ENCODE measurements around the gene GABRD.

GABRD gene

GRCh38 chr1:2053784-2054376 is 34.7 kb downstream of the GABRD start:
- no peak for DNase-seq (ENCODE audit: low read depth)

DNA sequence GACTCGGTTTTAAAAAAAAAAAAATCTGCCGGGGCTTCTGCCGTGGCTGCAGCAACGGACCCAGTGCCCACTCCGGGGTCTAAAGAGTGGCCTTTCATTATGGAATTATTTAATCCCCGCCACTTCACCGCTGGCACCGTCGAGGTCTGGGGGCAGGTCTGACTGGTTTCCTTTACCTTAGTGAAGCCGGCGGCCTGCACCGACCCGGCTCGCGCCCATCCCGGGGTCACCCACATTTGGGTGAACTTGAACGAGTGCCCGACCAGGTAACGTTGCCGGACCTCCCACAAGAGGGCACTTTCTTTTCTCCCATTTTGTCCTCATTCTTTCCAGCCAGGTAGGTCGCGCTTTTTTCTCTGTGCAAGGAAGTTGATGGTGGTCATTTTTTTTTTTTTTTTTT is 35.4 kb downstream of the GABRD start:
- no peak for DNase-seq (ENCODE audit: low read depth)

DNA sequence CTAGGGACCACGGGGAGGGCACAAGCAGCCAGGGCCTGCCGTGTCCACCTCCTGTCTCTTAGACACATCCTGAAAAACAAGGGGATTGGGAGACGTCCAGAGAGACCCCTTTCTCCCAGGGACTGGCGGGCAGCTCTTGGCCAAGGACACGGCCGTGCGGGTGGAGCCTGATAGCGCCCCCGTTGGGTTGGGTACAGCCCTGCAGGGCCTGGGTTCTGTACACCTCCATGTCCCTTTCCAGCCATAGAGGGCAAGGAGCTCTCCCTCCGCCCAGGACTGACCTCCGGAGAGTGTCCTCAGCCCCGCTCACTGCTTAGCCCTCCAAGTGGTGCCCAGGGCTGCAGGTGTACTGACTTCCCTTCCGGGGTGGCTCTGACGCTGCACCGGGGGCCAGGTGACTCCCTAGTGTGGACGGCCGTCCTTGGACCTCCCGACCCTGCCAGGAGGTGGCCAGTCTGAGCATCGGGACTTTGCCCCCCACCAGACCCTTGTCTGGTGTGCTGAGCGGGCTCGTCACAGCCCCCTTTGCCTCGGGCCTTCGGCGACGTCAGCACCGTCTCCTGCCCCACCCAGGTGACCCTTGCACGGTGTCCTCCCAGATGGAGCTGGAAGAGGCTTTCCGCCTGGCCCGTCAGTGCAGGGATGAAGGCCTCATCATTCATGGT is 36.9 kb downstream of the GABRD start:
- no peak for DNase-seq (ENCODE audit: low read depth)

- DNase-seq (ENCODE audit: low read depth): no peak
Measured at GRCh38 chr1:2056955-2057590, 37.9 kb downstream of the GABRD start.

DNA sequence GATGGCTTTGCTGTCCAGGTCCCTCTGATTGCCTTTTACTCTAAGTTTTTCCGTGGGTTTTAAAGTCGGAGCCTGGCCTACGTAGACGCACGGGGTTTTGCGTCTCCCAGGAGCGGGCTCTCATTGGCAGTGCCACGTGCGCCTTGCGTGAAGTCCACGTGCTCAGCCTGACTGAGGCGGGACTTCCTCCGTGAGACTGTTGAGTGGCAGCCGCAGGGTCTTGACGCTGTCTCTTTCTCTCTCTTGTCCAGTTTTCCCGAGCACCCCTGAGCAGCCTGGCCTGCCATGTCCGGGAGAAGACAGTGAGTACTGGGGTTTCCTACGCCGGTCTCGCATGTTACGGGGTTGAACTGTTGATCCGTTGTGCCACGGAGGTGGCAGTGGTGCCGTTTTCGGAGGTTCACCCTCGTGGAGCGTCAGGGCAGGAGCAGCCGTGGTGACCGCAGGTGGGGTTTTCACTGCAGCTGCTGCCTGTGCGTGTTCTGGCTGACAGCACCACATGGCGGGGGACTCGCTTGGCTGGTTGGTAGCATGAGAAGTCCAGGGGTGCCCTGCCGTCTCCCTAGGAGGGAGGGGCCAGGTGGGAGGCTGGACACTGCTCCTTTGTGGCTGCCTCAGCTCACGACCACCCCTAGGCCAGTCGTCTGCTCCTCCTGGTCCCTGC is 40.3 kb downstream of the GABRD start:
- DNase-seq (ENCODE audit: low read depth): no peak

- DNase-seq (ENCODE audit: low read depth): no peak
Measured at GRCh38 chr1:2060072-2060471, 40.9 kb downstream of the GABRD start.

GRCh38 chr1:2060535-2060934 is 41.4 kb downstream of the GABRD start:
- DNase-seq (ENCODE audit: low read depth): no peak

DNA sequence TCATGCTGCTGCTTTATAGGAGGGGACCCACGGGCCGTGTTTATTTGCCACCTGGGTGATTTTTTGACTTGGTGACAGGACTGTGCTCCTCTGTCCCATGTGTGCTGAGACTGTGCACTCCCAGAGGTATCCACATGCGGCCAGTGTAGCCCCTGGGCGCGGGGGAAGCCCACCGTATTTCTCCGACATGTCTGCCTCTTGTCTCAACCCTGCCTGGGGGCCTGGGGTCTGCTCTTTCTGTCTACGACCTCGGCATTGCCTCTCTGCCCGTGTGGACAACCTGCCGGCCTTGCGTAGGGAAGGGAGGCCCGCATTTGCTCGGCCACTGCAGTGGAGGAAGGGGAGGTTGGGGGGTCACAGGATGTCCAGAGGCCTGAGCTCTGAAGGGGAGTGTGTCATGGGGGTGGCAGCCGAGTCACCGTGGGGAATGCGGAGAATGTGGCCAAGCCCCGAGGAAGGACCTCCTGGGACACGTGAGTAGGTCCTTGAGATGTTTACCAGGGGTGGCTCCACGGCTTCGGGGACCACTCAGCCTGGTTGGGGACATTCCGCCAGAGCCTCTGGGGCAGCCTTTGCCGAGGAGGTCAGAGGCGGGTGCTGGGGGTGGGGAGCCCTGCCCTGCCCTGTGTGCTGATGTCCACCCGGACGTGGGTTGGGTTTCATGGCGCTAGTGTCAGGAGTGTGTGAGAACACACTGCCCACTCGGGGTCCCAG is 42.1 kb downstream of the GABRD start:
- no peak for DNase-seq (ENCODE audit: low read depth)

DNA sequence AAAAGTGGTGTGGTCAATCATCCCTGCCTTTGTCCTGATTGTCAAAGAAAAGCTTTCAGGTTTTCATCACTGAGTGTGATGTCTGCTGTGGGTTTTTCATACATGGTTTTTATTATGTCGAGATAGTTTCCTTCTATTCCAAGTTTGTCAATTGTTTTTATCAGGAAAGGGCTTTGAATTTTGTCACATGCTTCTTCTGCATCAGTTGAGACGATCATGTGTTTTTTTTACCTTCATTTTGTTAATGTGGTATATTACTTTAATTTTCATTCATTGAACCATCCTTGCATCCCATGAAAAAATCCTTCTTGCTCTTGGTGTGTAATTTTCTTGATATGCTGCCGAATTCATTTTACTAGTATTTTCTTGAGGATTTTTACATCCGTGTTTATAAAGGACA is 46.6 kb downstream of the GABRD start:
- DNase-seq (ENCODE audit: low read depth): no peak

DNA sequence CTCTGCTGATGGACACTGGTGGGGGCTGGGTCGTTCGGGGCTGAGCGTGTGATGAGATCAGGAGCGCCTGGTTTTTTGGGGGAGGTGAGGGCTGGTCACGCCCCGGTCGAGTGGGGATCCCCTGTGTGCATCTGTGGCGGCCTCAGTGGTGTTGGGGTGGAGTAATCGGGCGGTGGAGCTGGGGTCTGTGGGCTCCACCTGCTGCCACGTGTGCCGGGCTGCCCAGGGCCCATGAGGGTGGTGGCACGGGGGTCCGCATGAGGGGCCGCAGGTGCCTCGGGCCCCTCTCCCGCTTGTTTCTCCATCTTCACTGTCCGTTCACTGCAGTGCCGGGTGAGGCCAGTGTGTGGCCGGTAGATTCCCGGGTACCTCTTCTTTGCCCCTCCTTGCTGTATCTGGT is 48.2 kb downstream of the GABRD start:
- no peak for DNase-seq (ENCODE audit: low read depth)

- no peak for DNase-seq (ENCODE audit: low read depth)
Measured at GRCh38 chr1:2067981-2068380, 48.8 kb downstream of the GABRD start.

DNA sequence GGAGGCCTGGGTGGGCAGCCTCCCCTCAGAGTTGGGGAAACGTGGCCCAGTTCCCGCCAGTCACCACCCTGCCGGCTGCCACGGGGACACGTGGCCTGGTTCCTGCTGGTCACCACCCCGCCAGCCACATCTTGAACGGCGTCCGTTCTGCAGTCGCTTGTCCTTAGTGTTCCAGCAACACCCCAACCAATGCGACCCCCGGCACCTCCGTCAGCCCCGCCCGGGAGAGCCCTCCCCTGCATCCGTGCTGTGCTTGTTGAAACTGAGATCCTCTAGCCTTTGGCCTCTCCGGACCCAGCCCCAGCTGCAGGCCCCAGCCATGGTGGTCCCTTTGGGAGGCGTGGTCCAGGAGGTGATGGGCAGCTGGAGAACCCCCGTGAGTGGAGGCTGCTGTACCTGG is 49.8 kb downstream of the GABRD start:
- no peak for DNase-seq (ENCODE audit: low read depth)

DNA sequence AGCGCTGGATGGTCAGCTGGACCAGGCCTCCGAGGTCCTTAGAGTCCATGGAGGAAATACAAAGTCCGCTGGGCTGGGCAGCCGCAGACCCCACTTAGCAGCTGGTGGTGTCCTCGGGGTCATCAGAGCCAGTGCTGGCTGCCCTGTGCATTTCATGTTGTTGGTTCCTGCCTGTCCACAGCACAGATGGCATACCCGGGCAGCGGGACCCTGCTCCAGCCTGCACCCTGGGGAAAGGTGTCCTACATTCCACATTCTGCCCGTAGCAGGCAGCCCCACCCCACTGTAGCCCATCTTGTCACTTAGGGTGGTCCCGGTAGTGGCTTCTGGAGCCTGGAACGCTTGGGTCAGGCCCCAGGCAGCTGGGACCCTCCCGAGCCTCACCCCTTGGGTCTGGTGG is 50.9 kb downstream of the GABRD start:
- DNase-seq (ENCODE audit: low read depth): no peak

- no peak for DNase-seq (ENCODE audit: low read depth)
Measured at GRCh38 chr1:2070800-2071530, 51.8 kb downstream of the GABRD start.

DNA sequence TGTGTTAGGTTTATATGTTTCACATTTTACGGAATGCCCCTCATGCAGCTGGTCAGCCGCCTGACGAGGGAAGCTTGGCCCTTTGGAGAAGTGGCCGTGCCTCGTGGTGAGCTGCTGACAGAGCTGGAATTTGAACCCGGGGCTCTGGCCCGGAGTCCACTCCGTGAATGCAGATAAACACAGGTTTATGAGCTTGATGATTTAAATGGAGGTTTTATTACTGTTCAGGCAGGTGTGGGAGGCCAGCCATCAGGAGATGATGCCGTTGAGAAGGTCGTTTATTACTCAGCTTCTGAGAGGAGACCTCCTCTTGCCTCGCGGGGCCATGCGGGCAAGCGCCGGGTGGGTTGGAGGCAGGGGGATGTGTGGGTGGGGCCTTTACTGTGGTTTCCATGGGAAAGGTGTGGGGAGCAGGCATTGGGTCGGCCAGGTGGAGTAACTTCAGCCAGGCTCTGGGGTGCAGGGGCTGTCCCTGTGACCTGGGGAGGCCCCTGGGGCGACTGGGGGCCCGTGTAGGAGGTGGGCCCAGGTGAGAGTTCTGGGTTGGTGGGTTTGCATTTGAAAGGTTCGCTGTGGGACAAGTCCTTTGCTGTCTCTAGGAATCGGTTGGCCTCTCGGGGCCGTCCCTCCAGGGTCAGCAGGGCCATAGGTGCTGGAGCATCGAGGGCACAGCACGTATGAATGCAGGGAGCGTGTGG is 53.1 kb downstream of the GABRD start:
- no peak for DNase-seq (ENCODE audit: low read depth)

DNA sequence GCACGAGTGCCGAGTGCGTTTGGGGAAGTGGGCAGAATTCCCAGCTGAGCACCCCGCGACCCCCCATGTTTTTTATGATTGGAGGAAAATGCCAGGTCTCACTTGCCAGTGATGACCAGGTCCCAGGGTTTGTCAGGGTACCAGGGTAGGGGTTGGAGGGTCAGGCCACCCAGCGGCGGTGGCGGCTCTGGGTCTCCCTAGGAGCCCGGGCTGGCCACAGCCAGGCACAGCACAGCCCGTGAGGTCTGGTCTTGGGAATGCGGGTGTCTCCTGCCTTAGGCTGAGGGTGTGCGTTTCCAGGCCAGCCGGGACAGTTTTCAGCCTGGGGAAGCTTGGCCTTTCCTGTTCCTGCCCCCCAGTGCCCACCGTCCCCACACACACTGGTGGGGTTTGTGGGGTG is 53.7 kb downstream of the GABRD start:
- DNase-seq (ENCODE audit: low read depth): no peak

DNA sequence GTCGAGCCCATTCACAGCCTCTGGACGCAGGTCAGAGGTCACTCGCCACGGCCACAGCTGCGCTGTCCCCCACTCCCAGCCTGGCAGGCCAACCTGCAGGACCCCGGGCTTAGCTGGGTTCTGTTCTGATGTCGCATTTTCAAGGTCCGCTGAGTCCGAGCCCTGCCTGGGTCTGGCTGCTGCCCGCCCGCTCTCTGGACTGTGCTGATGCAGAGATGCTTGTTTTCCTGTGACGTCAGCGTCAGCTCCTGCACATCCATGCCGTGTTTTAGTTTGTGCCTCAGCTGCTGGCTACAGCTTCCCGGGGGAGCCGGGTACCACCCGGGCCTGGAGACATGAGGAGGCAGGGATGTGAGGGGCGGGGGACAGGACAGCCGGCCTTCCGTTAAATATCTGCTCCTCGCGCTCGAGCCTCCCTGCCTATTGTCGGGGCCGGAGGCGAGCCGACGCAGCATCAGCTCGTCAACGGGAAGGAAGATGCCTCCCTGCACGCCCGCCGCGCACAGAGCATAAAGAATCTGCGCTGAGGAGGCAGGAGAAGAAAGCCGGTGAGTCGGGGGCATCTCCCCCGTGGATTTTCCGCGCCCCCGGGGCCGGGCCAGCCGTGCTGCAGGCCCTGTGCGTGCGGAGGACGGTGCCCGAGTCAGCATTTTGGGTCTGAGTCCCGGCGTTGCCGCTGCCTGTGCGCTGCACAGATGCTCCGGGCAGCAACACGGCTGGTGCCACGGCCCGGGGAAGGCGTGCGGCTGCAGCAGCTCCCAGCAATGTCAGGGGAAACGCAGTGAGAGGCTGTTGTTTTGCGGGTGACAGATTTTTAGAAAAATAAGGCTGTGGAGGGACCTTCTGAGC is 54.5 kb downstream of the GABRD start:
- no peak for DNase-seq (ENCODE audit: low read depth)

- DNase-seq (ENCODE audit: low read depth): no peak
Measured at GRCh38 chr1:2074396-2074795, 55.3 kb downstream of the GABRD start.

- DNase-seq (ENCODE audit: low read depth): no peak
Measured at GRCh38 chr1:2074944-2075740, 56.0 kb downstream of the GABRD start.

All from non-pigmented ciliary epithelial cell (primary cell).